K562 (cell line): ENCODE data around the gene INHBC. TPM values are rescaled to one million over a fixed set of nuclear protein-coding genes. Genes with fewer than 3 reads are reported as not detected.

Experiments used
- ATAC-seq: fragments of 200-7000 bp; cut with Tn5 transposase; 3 replicates; pipeline ENCODE4 v1.9.1; 2020; ENCODE audit warnings: moderate library complexity
- BruUV-seq: library from RNA; stranded (reverse); fragments of 400-500 nt; replicated peaks from 2 replicates; lab custom pipeline; 2021; lab: Mats Ljungman, UMichigan
- CTCF ChIA-PET: fragments of 300-600 bp; formaldehyde crosslinking; extraction: SDS; loops from one replicate; lab custom pipeline; 2021; ENCODE audit warnings: low intra/inter-chr PET ratio; lab: Yijun Ruan, JAX
- POLR2A ChIA-PET: fragments of 300-600, 350-650 bp; sonication (Branson Sonifier 250); formaldehyde crosslinking; extraction: SDS; loops from one replicate; lab custom pipeline; 2021; ENCODE audit warnings: antibody characterized with exemption, inconsistent platforms; lab: Yijun Ruan, JAX
- DNase-seq, 4 experiments: peaks; one replicate each; pipeline versions ENCODE4 v3.0.0 to v3.0.0-alpha.2; 2011 to 2018; ENCODE audit warnings: low spot score in 3 of 4, mixed read lengths in 3 of 4; ENCODE audit errors: extremely low read depth in 1 of 4
- FAIRE-seq: peaks from 2 replicates; lab custom pipeline; 2011; peaks lifted over from hg19 to GRCh38; lab: Jason Lieb, UNC
- H2AFZ ChIP-seq: 2 replicates; pipeline ENCODE4 v1.6.0; 2011; ENCODE audit warnings: low read depth, low read length, control low read depth, inconsistent platforms
- H3K27ac ChIP-seq: fragments of 200-600 bp; 3 replicates; pipeline ENCODE4 v1.8.0; 2011; ENCODE audit warnings: low read depth, mild to moderate bottlenecking, control low read depth, inconsistent platforms, low read length, moderate library complexity, mixed read lengths; ENCODE audit errors: extremely low read depth
- H3K27me3 ChIP-seq, 2 experiments: fragments of 300-600 bp in 1 of 2; 2 replicates in 1 of 2; 3 replicates in 1 of 2; pipeline versions ENCODE4 v1.6.0 to v1.8.0; 2011; ENCODE audit warnings: inconsistent platforms in 2 of 2, low read length in 2 of 2, mild to moderate bottlenecking in 1 of 2, mixed read lengths in 1 of 2, moderate library complexity in 1 of 2; ENCODE audit not compliant: control insufficient read depth in 2 of 2, insufficient read depth in 2 of 2
- H3K36me3 ChIP-seq: fragments of 300-600 bp; 3 replicates; pipeline ENCODE4 v1.8.0; 2011; ENCODE audit warnings: mild to moderate bottlenecking, low read length, inconsistent platforms; ENCODE audit not compliant: control insufficient read depth, insufficient read depth
- H3K4me1 ChIP-seq, 2 experiments: fragments of 200-600 bp in 1 of 2; replicated peaks in 1 of 2; 2 replicates in 1 of 2; 3 replicates in 1 of 2; pipeline versions ENCODE4 v1.5.1 to v1.8.0; 2011; ENCODE audit warnings: inconsistent platforms in 2 of 2, low read length in 2 of 2, mild to moderate bottlenecking in 1 of 2, mixed read lengths in 1 of 2, moderate library complexity in 1 of 2; ENCODE audit not compliant: control insufficient read depth in 2 of 2, insufficient read depth in 2 of 2
- H3K4me2 ChIP-seq: 2 replicates; pipeline ENCODE4 v1.6.1; 2011; ENCODE audit warnings: low read length, control low read depth, inconsistent platforms, mixed read lengths; ENCODE audit not compliant: insufficient read depth
- H3K4me3 ChIP-seq: fragments of 200-600 bp; sonication (generic), shearing (Covaris generic); 2 replicates; pipeline ENCODE4 v1.5.1; 2016; ENCODE audit warnings: control low read depth, inconsistent platforms
- H3K79me2 ChIP-seq: fragments of 200-600 bp; 3 replicates; pipeline ENCODE4 v1.8.0; 2011; ENCODE audit warnings: low read length, inconsistent platforms; ENCODE audit not compliant: control insufficient read depth, insufficient read depth
- H3K9ac ChIP-seq, 2 experiments: 2 replicates each; pipeline versions ENCODE4 v1.6.0 to v1.6.1; 2011; ENCODE audit warnings: low read depth in 2 of 2, low read length in 2 of 2, control low read depth in 1 of 2, inconsistent platforms in 1 of 2, mild to moderate bottlenecking in 1 of 2, mixed read lengths in 1 of 2; ENCODE audit not compliant: insufficient read depth in 1 of 2
- H3K9me1 ChIP-seq: one replicate; pipeline ENCODE4 v1.6.0; 2011; ENCODE audit warnings: inconsistent platforms, mild to moderate bottlenecking, low read length, moderate library complexity; ENCODE audit not compliant: control insufficient read depth, insufficient read depth
- H3K9me3 ChIP-seq: replicated peaks from 2 replicates; pipeline ENCODE4 v1.5.1; 2011; ENCODE audit warnings: low read depth, low read length, inconsistent platforms; ENCODE audit not compliant: control insufficient read depth, insufficient read depth
- H4K20me1 ChIP-seq: replicated peaks from 2 replicates; pipeline ENCODE4 v1.6.1; 2011; ENCODE audit warnings: low read length, inconsistent platforms, mixed read lengths; ENCODE audit not compliant: control insufficient read depth, insufficient read depth
- CEBPG ChIP-seq, 3 experiments: fragments of 200-800 bp in 1 of 3; sonication (Bioruptor generic) in 1 of 3; sonication (generic) in 1 of 3; formaldehyde crosslinking in 1 of 3; IDR thresholded peaks in 2 of 3; conservative IDR thresholded peaks in 1 of 3; 2 replicates each; pipeline versions ENCODE4 v1.6.1 to v1.8.0; 2016 to 2022; ENCODE audit warnings: missing compliant biosample characterization in 2 of 3, missing genetic modification characterization in 2 of 3, mild to moderate bottlenecking in 1 of 3, missing genetic modification reagents in 1 of 3
- EZH2 ChIP-seq: IDR thresholded peaks from 2 replicates; pipeline ENCODE4 v1.6.1; 2012; ENCODE audit warnings: low read depth, mild to moderate bottlenecking, inconsistent platforms, low read length, borderline replicate concordance
- HDAC6 ChIP-seq: IDR thresholded peaks from 2 replicates; pipeline ENCODE4 v1.6.1; 2012; ENCODE audit warnings: low read depth, mild to moderate bottlenecking, control low read depth, inconsistent platforms, low read length, moderate library complexity
- KAT8 ChIP-seq: fragments of 450-650 bp; IDR thresholded peaks from 2 replicates; pipeline ENCODE4 v1.6.1; 2016; ENCODE audit warnings: low read depth, mild to moderate bottlenecking
- KDM2B ChIP-seq: fragments of 250-450 bp; sonication (Bioruptor Pico); IDR thresholded peaks from 2 replicates; pipeline ENCODE4 v1.8.0; 2021; ENCODE audit warnings: mild to moderate bottlenecking, moderate library complexity
- NR3C1 ChIP-seq: sonication (generic); formaldehyde crosslinking; IDR thresholded peaks from 2 replicates; pipeline ENCODE4 v1.8.1; 2022; ENCODE audit warnings: missing genetic modification reagents
- SRF ChIP-seq, 2 experiments: fragments of 250-450, 450-650 bp in 1 of 2; sonication (Bioruptor Pico) in 1 of 2; sonication (generic) in 1 of 2; formaldehyde crosslinking; IDR thresholded peaks; 2 replicates each; pipeline versions ENCODE4 v1.5.0 to v1.5.1; 2020 to 2022; ENCODE audit warnings: mild to moderate bottlenecking in 1 of 2, missing genetic modification reagents in 1 of 2
- TBP ChIP-seq: optimal IDR thresholded peaks from 2 replicates; pipeline ENCODE3; 2011; ENCODE audit warnings: low read depth, low read length, improper control_type of control experiment
- WGBS: fragments of 100-300 bp; shearing (Covaris generic); methylation state at CpG from one replicate; pipeline ENCODE4 v1.1.6; 2016; ENCODE audit warnings: low coverage, mixed read lengths; ENCODE audit not compliant: insufficient coverage; ENCODE audit errors: missing lambda C conversion rate; 5-methylcytosine and 5-hydroxymethylcytosine counted together
- in situ Hi-C: fragments of 300-500 bp; cut with MboI; formaldehyde crosslinking; loops from 4 replicates; pipeline ENCODE4 v1.15.0; 2018; ENCODE audit warnings: inconsistent platforms, mixed read lengths
- intact Hi-C: fragments of 100-400 bp; cut with micrococcal nuclease; formaldehyde crosslinking; loops from 2 replicates; pipeline ENCODE4 v1.14.2; 2022
- polyA plus RNA-seq, 8 experiments: library from polyadenylated mRNA; depleted of rRNA in 4 of 8; stranded (reverse) in 5 of 8; unstranded in 3 of 8; fragments of >200 nt; fragmentation: Nextera tagmentation in 2 of 8; fragmentation: Illumina TruSeq in 1 of 8; extraction: Ambion mirVana in 2 of 8; extraction: Trizol in 1 of 8; gene quantifications; 2 replicates each; pipeline versions ENCODE4 v1.2.1 to v1.2.3, GENCODE V29; 2011 to 2014; ENCODE audit warnings: inconsistent platforms in 1 of 8, missing spikeins in 1 of 8
- total RNA-seq, 7 experiments: library from RNA; depleted of rRNA in 6 of 7; stranded (reverse); fragments of >200 nt in 6 of 7; fragmentation: Illumina TruSeq in 2 of 7; extraction: Trizol in 2 of 7; gene quantifications; 2 replicates each; pipeline versions ENCODE4 v1.2.1 to v1.2.3, GENCODE V29; 2011 to 2021; ENCODE audit warnings: low replicate concordance in 1 of 7
- TF ChIP-seq, protein P1 (sequence below): fragments of 250-450 bp; sonication (Bioruptor Pico); IDR thresholded peaks from 2 replicates; pipeline ENCODE4 v1.4.0; 2020; ENCODE audit warnings: mild to moderate bottlenecking, moderate library complexity
- TF ChIP-seq, protein P2 (sequence below): fragments of 200-800 bp; sonication (Bioruptor generic); IDR thresholded peaks from 2 replicates; pipeline ENCODE4 v1.6.1; 2017; ENCODE audit warnings: missing genetic modification characterization, missing compliant biosample characterization
- TF ChIP-seq, protein P3 (sequence below), 2 experiments: IDR thresholded peaks in 1 of 2; conservative IDR thresholded peaks in 1 of 2; 2 replicates each; pipeline ENCODE4 v1.6.1; 2016; ENCODE audit warnings: low read depth in 2 of 2, mild to moderate bottlenecking in 1 of 2, missing compliant biosample characterization in 1 of 2, missing genetic modification characterization in 1 of 2, moderate library complexity in 1 of 2

Gene INHBC
- total and polyA plus RNA-seq, 9 of the 15 experiments (the other 6 are each of a cell fraction or from before 2014, with no cell fraction given) = 0.07 to 0.24 (median 0.15) TPM; not detected in 4

DNA sequence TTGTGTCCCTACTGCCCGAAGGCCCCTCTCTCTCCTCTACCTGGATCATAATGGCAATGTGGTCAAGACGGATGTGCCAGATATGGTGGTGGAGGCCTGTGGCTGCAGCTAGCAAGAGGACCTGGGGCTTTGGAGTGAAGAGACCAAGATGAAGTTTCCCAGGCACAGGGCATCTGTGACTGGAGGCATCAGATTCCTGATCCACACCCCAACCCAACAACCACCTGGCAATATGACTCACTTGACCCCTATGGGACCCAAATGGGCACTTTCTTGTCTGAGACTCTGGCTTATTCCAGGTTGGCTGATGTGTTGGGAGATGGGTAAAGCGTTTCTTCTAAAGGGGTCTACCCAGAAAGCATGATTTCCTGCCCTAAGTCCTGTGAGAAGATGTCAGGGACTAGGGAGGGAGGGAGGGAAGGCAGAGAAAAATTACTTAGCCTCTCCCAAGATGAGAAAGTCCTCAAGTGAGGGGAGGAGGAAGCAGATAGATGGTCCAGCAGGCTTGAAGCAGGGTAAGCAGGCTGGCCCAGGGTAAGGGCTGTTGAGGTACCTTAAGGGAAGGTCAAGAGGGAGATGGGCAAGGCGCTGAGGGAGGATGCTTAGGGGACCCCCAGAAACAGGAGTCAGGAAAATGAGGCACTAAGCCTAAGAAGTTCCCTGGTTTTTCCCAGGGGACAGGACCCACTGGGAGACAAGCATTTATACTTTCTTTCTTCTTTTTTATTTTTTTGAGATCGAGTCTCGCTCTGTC, 22.3 kb downstream of the INHBC start:
- Histone ChIP-seq H3K9me1 (no peaks in the 10 kb centered on the region), H3K9ac (peak overlapping the region; percentile 78 to 87; a peak in 3 of 4 replicates), H3K4me2 (peak overlapping the region; percentile 91), H3K9me3 (no peaks in the 10 kb centered on the region), H3K4me1 (peaks cover 57 to 60% of the 10 kb centered on the region in 2 experiments), H3K27me3 (no peaks in the 10 kb centered on the region), H4K20me1 (no peaks in the 10 kb centered on the region), H3K79me2 (peaks cover 20% of the 10 kb centered on the region; the same call in 2 of the 3 replicates), H3K4me3 (peak overlapping the region; percentile 62; the same call in 1 of the 2 replicates), H3K27ac (peak overlapping the region; percentile 50; the same call in 1 of the 3 replicates), H2AFZ (no peak overlapping the region), H3K36me3 (no peaks in the 10 kb centered on the region)
- in situ Hi-C loops = no loop called here
- 51% methylated on average over 6 of the region's 6 CpGs for WGBS
- DNase-seq = no peak
- BruUV-seq = no TSS peak
- ChIA-PET CTCF (interaction anchor here (0.6 to 0.9 kb wide), 3 partner anchors 58 to 242 kb away, joined by 3 to 5 read pairs (median 4); no protein-coding TSS in a partner anchor), POLR2A (interaction anchor here (1.2 to 2.4 kb wide), 4 partner anchors 12 to 62 kb away, joined by 4 to 9 read pairs (median 5); no protein-coding TSS in a partner anchor)
- intact Hi-C loops = loop anchor here (5.0 kb wide), 1 partner anchor 235 kb away; the partner anchor contains the start of gene OS9
- no peak for ATAC-seq
- no peak for FAIRE-seq
- TF ChIP-seq, protein P1, sequence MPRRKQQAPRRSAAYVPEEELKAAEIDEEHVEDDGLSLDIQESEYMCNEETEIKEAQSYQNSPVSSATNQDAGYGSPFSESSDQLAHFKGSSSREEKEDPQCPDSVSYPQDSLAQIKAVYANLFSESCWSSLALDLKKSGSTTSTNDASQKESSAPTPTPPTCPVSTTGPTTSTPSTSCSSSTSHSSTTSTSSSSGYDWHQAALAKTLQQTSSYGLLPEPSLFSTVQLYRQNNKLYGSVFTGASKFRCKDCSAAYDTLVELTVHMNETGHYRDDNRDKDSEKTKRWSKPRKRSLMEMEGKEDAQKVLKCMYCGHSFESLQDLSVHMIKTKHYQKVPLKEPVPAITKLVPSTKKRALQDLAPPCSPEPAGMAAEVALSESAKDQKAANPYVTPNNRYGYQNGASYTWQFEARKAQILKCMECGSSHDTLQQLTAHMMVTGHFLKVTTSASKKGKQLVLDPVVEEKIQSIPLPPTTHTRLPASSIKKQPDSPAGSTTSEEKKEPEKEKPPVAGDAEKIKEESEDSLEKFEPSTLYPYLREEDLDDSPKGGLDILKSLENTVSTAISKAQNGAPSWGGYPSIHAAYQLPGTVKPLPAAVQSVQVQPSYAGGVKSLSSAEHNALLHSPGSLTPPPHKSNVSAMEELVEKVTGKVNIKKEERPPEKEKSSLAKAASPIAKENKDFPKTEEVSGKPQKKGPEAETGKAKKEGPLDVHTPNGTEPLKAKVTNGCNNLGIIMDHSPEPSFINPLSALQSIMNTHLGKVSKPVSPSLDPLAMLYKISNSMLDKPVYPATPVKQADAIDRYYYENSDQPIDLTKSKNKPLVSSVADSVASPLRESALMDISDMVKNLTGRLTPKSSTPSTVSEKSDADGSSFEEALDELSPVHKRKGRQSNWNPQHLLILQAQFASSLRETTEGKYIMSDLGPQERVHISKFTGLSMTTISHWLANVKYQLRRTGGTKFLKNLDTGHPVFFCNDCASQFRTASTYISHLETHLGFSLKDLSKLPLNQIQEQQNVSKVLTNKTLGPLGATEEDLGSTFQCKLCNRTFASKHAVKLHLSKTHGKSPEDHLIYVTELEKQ (CRISPR knock-in tag) = no peak
- no peak for TF ChIP-seq TBP
- TF ChIP-seq, protein P2, sequence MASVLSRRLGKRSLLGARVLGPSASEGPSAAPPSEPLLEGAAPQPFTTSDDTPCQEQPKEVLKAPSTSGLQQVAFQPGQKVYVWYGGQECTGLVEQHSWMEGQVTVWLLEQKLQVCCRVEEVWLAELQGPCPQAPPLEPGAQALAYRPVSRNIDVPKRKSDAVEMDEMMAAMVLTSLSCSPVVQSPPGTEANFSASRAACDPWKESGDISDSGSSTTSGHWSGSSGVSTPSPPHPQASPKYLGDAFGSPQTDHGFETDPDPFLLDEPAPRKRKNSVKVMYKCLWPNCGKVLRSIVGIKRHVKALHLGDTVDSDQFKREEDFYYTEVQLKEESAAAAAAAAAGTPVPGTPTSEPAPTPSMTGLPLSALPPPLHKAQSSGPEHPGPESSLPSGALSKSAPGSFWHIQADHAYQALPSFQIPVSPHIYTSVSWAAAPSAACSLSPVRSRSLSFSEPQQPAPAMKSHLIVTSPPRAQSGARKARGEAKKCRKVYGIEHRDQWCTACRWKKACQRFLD (CRISPR knock-in tag) = peak; percentile 33; the same call in 1 of the 2 replicates
- peak; percentile 0; the same call in 1 of the 2 replicates for TF ChIP-seq CEBPG (CRISPR knock-in tag; IDR thresholded peaks at IDR 0.05)
- TF ChIP-seq CEBPG (tag; conservative IDR thresholded peaks at IDR 0.05 in 1 of 2, IDR thresholded peaks at IDR 0.05 in 1 of 2) = no peak
- TF ChIP-seq HDAC6 = no peak
- TF ChIP-seq SRF (CRISPR knock-in tag; IDR thresholded peaks at IDR 0.05) = 0 out of 4 replicates have a peak, but pooled peaks of 1 of the 2 experiments have one; percentile 9
- TF ChIP-seq, protein P3, sequence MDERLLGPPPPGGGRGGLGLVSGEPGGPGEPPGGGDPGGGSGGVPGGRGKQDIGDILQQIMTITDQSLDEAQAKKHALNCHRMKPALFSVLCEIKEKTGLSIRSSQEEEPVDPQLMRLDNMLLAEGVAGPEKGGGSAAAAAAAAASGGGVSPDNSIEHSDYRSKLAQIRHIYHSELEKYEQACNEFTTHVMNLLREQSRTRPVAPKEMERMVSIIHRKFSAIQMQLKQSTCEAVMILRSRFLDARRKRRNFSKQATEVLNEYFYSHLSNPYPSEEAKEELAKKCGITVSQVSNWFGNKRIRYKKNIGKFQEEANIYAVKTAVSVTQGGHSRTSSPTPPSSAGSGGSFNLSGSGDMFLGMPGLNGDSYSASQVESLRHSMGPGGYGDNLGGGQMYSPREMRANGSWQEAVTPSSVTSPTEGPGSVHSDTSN (CRISPR knock-in tag; IDR thresholded peaks at IDR 0.05; ENCODE audit: low read depth) = no peak
- TF ChIP-seq, protein P3 (tag; conservative IDR thresholded peaks at IDR 0.05; ENCODE audit: low read depth) = no peak
- TF ChIP-seq KDM2B (CRISPR knock-in tag) = no peak
- no peak for TF ChIP-seq KAT8
- TF ChIP-seq NR3C1 (CRISPR knock-in tag) = no peak
- TF ChIP-seq EZH2 = no peak
